Measurements from ENCODE around the gene LANCL2. TPM values are rescaled to one million over a fixed set of nuclear protein-coding genes. Genes with fewer than 3 reads are reported as not detected.
A peak's percentile ranks its signal among the peaks of the same experiment; 100 is the strongest.

LANCL2 gene
- total RNA-seq: 5.6 TPM
- long read RNA-seq, full-length matches to known transcripts: 13 of 14 reads
- long read RNA-seq, partial matches to known transcripts: 0 of 14 reads
- long read RNA-seq, other reads (novel, unspliced or antisense): 1 of 14 reads

- intact Hi-C loops (cut with DNase I): no loop called here
- no peak for DNase-seq
- ATAC-seq (ENCODE audit: poor library complexity): peak; percentile 41
These were observed at the start of gene LANCL2 for GRCh38 chr7:55365205-55365674. Gene LANCL2 (plus strand): TSS chr7:55365337. CDS start chr7:55366026, 689 bp downstream.

GRCh38 chr7:55325371-55325792 lies 39.8 kb upstream of the LANCL2 start:
- peak; percentile 76 for DNase-seq
- peak; percentile 96 for ATAC-seq (ENCODE audit: poor library complexity)
- intact Hi-C loops (cut with DNase I): no loop called here

- ATAC-seq (ENCODE audit: poor library complexity): peak; percentile 77
- intact Hi-C loops (cut with DNase I): no loop called here
- DNase-seq: no peak
These were observed 38.9 kb upstream of the LANCL2 start for GRCh38 chr7:55326081-55326835.

GRCh38 chr7:55326945-55327626 lies 38.1 kb upstream of the LANCL2 start:
- intact Hi-C loops (cut with DNase I): no loop called here
- DNase-seq: no peak
- no peak for ATAC-seq (ENCODE audit: poor library complexity)

GRCh38 chr7:55335151-55335550 lies 30.0 kb upstream of the LANCL2 start:
- DNase-seq: no peak
- intact Hi-C loops (cut with DNase I): no loop called here
- ATAC-seq (ENCODE audit: poor library complexity): no peak

- no peak for DNase-seq
- ATAC-seq (ENCODE audit: poor library complexity): no peak
These were observed 29.4 kb upstream of the LANCL2 start for GRCh38 chr7:55335786-55336185.

GRCh38 chr7:55336540-55336939 lies 28.6 kb upstream of the LANCL2 start:
- no peak for ATAC-seq (ENCODE audit: poor library complexity)

More at GRCh38 chr7:55335786-55336185, 29.4 kb upstream of the LANCL2 start:
- intact Hi-C loops (cut with DNase I): no loop called here

GRCh38 chr7:55339033-55340000 lies 25.8 kb upstream of the LANCL2 start:
- intact Hi-C loops (cut with DNase I): no loop called here
- DNase-seq: no peak
- ATAC-seq (ENCODE audit: poor library complexity): no peak

More at GRCh38 chr7:55336540-55336939, 28.6 kb upstream of the LANCL2 start:
- no peak for DNase-seq
- intact Hi-C loops (cut with DNase I): no loop called here

GRCh38 chr7:55342216-55342871 lies 22.8 kb upstream of the LANCL2 start:
- ATAC-seq (ENCODE audit: poor library complexity): no peak
- intact Hi-C loops (cut with DNase I): no loop called here
- DNase-seq: no peak

GRCh38 chr7:55343002-55343781 lies 21.9 kb upstream of the LANCL2 start:
- intact Hi-C loops (cut with DNase I): no loop called here
- ATAC-seq (ENCODE audit: poor library complexity) (no peak), DNase-seq (no peak)

- intact Hi-C loops (cut with DNase I): no loop called here
- DNase-seq (no peak), ATAC-seq (ENCODE audit: poor library complexity) (no peak)
These were observed 21.1 kb upstream of the LANCL2 start for GRCh38 chr7:55343860-55344606.

GRCh38 chr7:55344840-55345239 lies 20.3 kb upstream of the LANCL2 start:
- intact Hi-C loops (cut with DNase I): no loop called here
- ATAC-seq (ENCODE audit: poor library complexity) (peak; percentile 38), DNase-seq (no peak)

GRCh38 chr7:55345292-55345691 lies 19.8 kb upstream of the LANCL2 start:
- no peak for ATAC-seq (ENCODE audit: poor library complexity)
- intact Hi-C loops (cut with DNase I): no loop called here
- no peak for DNase-seq

GRCh38 chr7:55348502-55348901 lies 16.6 kb upstream of the LANCL2 start:
- ATAC-seq (ENCODE audit: poor library complexity): no peak
- no peak for DNase-seq
- intact Hi-C loops (cut with DNase I): no loop called here

GRCh38 chr7:55349121-55349520 lies 16.0 kb upstream of the LANCL2 start:
- intact Hi-C loops (cut with DNase I): no loop called here
- DNase-seq: no peak
- peak; percentile 73 for ATAC-seq (ENCODE audit: poor library complexity)

GRCh38 chr7:55350281-55350680 lies 14.9 kb upstream of the LANCL2 start:
- no peak for ATAC-seq (ENCODE audit: poor library complexity)
- intact Hi-C loops (cut with DNase I): no loop called here
- DNase-seq: no peak

- intact Hi-C loops (cut with DNase I): no loop called here
- DNase-seq (no peak), ATAC-seq (ENCODE audit: poor library complexity) (no peak)
These were observed 13.9 kb upstream of the LANCL2 start for GRCh38 chr7:55351263-55351662.
